SK-N-MC (cell line): ENCODE measurements around the gene SLC6A12.

Source experiments
- EZH2 ChIP-seq: fragments of 200-600 bp; sonication (generic); IDR thresholded peaks from one replicate; pipeline ENCODE4 v1.6.1; 2017; ENCODE audit warnings: antibody characterized with exemption
- POLR2AphosphoS5 ChIP-seq: IDR thresholded peaks from 2 replicates; pipeline ENCODE4 v1.6.1; 2012; ENCODE audit warnings: mild to moderate bottlenecking, low read depth, low read length, borderline replicate concordance

DNA sequence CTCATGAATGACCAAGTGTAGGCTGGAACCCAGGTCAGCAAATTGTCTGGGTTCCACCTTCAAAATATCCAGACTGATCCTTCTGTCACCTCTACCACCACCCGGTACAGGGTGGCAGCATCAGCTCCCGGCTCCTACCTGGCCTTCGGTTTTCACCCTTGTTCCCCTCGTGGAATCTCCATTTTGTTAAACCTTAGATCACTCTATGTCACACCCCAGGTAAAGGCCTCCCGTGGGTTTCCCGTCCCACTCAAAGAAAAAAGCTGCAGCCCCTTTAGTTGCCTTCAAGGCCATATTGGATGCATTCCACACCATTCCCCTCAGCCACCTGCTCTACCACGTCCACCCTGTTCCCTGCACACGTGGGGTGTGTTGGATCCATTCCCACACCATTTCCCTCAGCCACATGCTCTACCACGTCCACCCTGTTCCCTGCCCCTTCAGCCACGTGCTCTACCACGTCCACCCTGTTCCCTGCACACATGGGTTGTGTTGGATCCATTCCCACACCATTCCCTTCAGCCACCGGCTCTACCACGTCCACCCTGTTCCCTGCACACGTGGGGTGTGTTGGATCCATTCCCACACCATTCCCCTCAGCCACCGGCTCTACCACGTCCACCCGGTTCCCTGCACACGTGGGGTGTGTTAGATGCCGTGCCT is 24.9 kb upstream of the SLC6A12 start:
- TF ChIP-seq EZH2 (no peak), POLR2AphosphoS5 (no peak)
